ENCODE measurements around the gene EFEMP2. TPM values are rescaled to one million over a fixed set of nuclear protein-coding genes. Genes with fewer than 3 reads are reported as not detected.

EFEMP2 gene
- total and polyA plus RNA-seq, 10 of the 15 experiments (the other 5 are each of a cell fraction or from before 2014, with no cell fraction given) = 0.24 to 13.2 (median 1.3) TPM; not detected in 1

- in situ Hi-C loops (cut with MboI) (no loop called here), intact Hi-C loops (cut with micrococcal nuclease; ENCODE audit: unreplicated experiment) (no loop called here)
- H3K9ac ChIP-seq (ENCODE audit: control insufficient read depth, insufficient read depth, low read length) = no peak overlapping the region; the same call in 1 of the 2 replicates
- RAD21 ChIA-PET (ENCODE audit: unreplicated experiment) = interaction anchor here (0.8 to 2.1 kb wide), 6 partner anchors 11 to 28 kb away, joined by 3 to 18 read pairs (median 8); partner anchors contain the start of genes CCDC85B and FIBP
- 28% methylated on average over 4 of the region's 4 CpGs for WGBS (ENCODE audit: insufficient coverage, insufficient replicate concordance, low lambda C conversion rate, missing lambda C conversion rate)
- peaks cover 41% of the 10 kb centered on the region for H3K4me1 ChIP-seq (ENCODE audit: control insufficient read depth, insufficient read depth, low read length)
- POLR2A ChIA-PET = interaction anchor here (0.5 to 2.1 kb wide), 8 partner anchors 11 to 1566 kb away, joined by 3 to 34 read pairs (median 3); partner anchors contain the start of genes CCDC85B, FIBP and FOSL1
- ATAC-seq = peak; percentile 65
- H3K9me3 ChIP-seq (replicated peaks; ENCODE audit: control insufficient read depth, insufficient read depth, low read length) = no peaks in the 10 kb centered on the region
- no peak overlapping the region; the same call in 1 of the 2 replicates for H3K4me2 ChIP-seq (ENCODE audit: control insufficient read depth, insufficient read depth)
- BruUV-seq (replicated peaks) = no TSS peak
- no peak for FAIRE-seq
- no peak overlapping the region for H2AFZ ChIP-seq (ENCODE audit: control insufficient read depth, low read depth, low read length)
- DNase-seq (ENCODE audit: low read depth, low spot score) = no peak
- H4K20me1 ChIP-seq (ENCODE audit: control insufficient read depth, insufficient read depth) = no peaks in the 10 kb centered on the region
- no peaks in the 10 kb centered on the region for H3K27me3 ChIP-seq (replicated peaks in 1 of 2; ENCODE audit: control insufficient read depth in 2 of 2, insufficient read depth in 2 of 2, low read length in 1 of 2)
- TF ChIP-seq TCF12 (IDR thresholded peaks at IDR 0.05; ENCODE audit: low read depth, low read length) (peak; percentile 43; the same call in 1 of the 2 replicates), FOXK2 (IDR thresholded peaks at IDR 0.05) (no peak), RELB (IDR thresholded peaks at IDR 0.05; ENCODE audit: low read depth) (0 out of 2 replicates have a peak, but pooled peaks have one; percentile 16), POLR2AphosphoS2 (IDR thresholded peaks at IDR 0.05; ENCODE audit: low read depth, low read length) (no peak), IKZF2 (IDR thresholded peaks at IDR 0.05) (peak in 1 of 2 experiments; percentile 27; a peak in 2 of 4 replicates), IKZF1 (conservative IDR thresholded peaks at IDR 0.05) (peak; percentile 53), EED (IDR thresholded peaks at IDR 0.05; ENCODE audit: low read depth) (peak; percentile 31; the same call in 1 of the 2 replicates)
- SMC1A ChIA-PET (ENCODE audit: uncharacterized antibody, unreplicated experiment) = interaction anchor here (0.7 to 3.2 kb wide), 7 partner anchors 9 to 109 kb away, joined by 3 to 24 read pairs (median 3); partner anchors contain the start of genes CCDC85B and FIBP
- H3K36me3 ChIP-seq (ENCODE audit: control insufficient read depth in 2 of 2, insufficient read depth in 2 of 2, low read length in 1 of 2) = no peaks in the 10 kb centered on the region; a peak in 1 of 4 replicates
- CTCF ChIA-PET = interaction anchor here (0.9 to 6.5 kb wide), 7 partner anchors 15 to 53 kb away, joined by 3 to 89 read pairs (median 5); partner anchors contain the start of genes CCDC85B and FIBP
- H3K4me3 ChIP-seq = no peak overlapping the region
- peak overlapping the region; percentile 29; the same call in 1 of the 2 replicates for H3K27ac ChIP-seq (ENCODE audit: control insufficient read depth, insufficient read depth)
- peaks cover 11% of the 10 kb centered on the region for H3K79me2 ChIP-seq (ENCODE audit: control insufficient read depth, insufficient read depth, low read length)
These were observed 40.2 kb upstream of the EFEMP2 start for GRCh38 chr11:65912845-65913244.

All from GM12878 (cell line).